HFFc6 (cell line): ENCODE measurements around the gene METTL23. TPM values are rescaled to one million over a fixed set of nuclear protein-coding genes. Genes with fewer than 3 reads are reported as not detected.
A peak's percentile ranks its signal among the peaks of the same experiment; 100 is the strongest.

Experiments used
- DNase-seq: peaks from one replicate; pipeline ENCODE4 v3.0.0-alpha.2; 2018
- H3K27ac Mint-ChIP-seq: 2 replicates; pipeline ENCODE4 v1.8.0; 2020; ENCODE audit warnings: mild to moderate bottlenecking, mixed read lengths
- H3K27me3 Mint-ChIP-seq: 2 replicates; pipeline ENCODE4 v1.8.0; 2021; ENCODE audit warnings: mild to moderate bottlenecking, moderate library complexity, mixed read lengths; ENCODE audit not compliant: insufficient read depth
- H3K36me3 Mint-ChIP-seq: 2 replicates; pipeline ENCODE4 v1.8.0; 2021; ENCODE audit warnings: low read depth, mixed read lengths
- H3K4me1 Mint-ChIP-seq: 2 replicates; pipeline ENCODE4 v1.8.0; 2020; ENCODE audit warnings: low read depth, mixed read lengths
- H3K4me3 Mint-ChIP-seq: 2 replicates; pipeline ENCODE4 v1.8.0; 2020; ENCODE audit warnings: mild to moderate bottlenecking, moderate library complexity, mixed read lengths
- H3K9me3 Mint-ChIP-seq: 2 replicates; pipeline ENCODE4 v1.8.0; 2020; ENCODE audit warnings: mild to moderate bottlenecking, mixed read lengths
- CTCF ChIP-seq: fragments of 200-600 bp; sonication (generic); IDR thresholded peaks from 2 replicates; pipeline ENCODE4 v1.5.0; 2021; ENCODE audit warnings: antibody characterized with exemption, mild to moderate bottlenecking
- total RNA-seq, 6 experiments: library from RNA; stranded (reverse); fragmentation: NEBNext Ultra II Directional; extraction: Animal tissue kit (Norgen Biotek cat#: 25700); gene quantifications; 2 replicates in 1 of 6; 3 replicates in 5 of 6; pipeline ENCODE4 v1.2.3, GENCODE V29; 2021

METTL23 gene
- total RNA-seq, 6 experiments from 2014 or later: 30.1 to 32.8 (median 31.1) TPM

GRCh38 chr17:76681222-76682137 lies 45.2 kb upstream of the METTL23 start:
- peaks cover 2% of the 10 kb centered on the region for H3K27me3 Mint-ChIP-seq
- H3K4me1 Mint-ChIP-seq: peaks cover 5% of the 10 kb centered on the region; the same call in 1 of the 2 replicates
- peaks cover 5% of the 10 kb centered on the region; the same call in 1 of the 2 replicates for H3K36me3 Mint-ChIP-seq
- H3K9me3 Mint-ChIP-seq: no peaks in the 10 kb centered on the region
- no peak overlapping the region; the same call in 1 of the 2 replicates for H3K27ac Mint-ChIP-seq
- peak; percentile 55 for DNase-seq
- TF ChIP-seq CTCF: peak; percentile 87
- H3K4me3 Mint-ChIP-seq: no peak overlapping the region

- Mint-ChIP-seq H3K4me1 (peaks cover 7% of the 10 kb centered on the region; the same call in 1 of the 2 replicates), H3K27ac (no peak overlapping the region), H3K4me3 (no peak overlapping the region), H3K27me3 (peaks cover 2% of the 10 kb centered on the region), H3K9me3 (no peaks in the 10 kb centered on the region), H3K36me3 (peaks cover 5% of the 10 kb centered on the region; the same call in 1 of the 2 replicates)
- no peak for DNase-seq
- TF ChIP-seq CTCF: no peak
Measured at GRCh38 chr17:76682296-76682695, 44.3 kb upstream of the METTL23 start.

GRCh38 chr17:76683011-76683755 lies 43.5 kb upstream of the METTL23 start:
- no peak for DNase-seq
- H3K9me3 Mint-ChIP-seq: no peaks in the 10 kb centered on the region
- H3K4me1 Mint-ChIP-seq: peaks cover 14% of the 10 kb centered on the region
- peak; percentile 46; the same call in 1 of the 2 replicates for TF ChIP-seq CTCF
- H3K27me3 Mint-ChIP-seq: peaks cover 2% of the 10 kb centered on the region
- no peak overlapping the region for H3K4me3 Mint-ChIP-seq
- peaks cover 10% of the 10 kb centered on the region for H3K36me3 Mint-ChIP-seq
- H3K27ac Mint-ChIP-seq: no peak overlapping the region

- peaks cover 15% of the 10 kb centered on the region for H3K36me3 Mint-ChIP-seq
- no peak overlapping the region for H3K27ac Mint-ChIP-seq
- H3K4me1 Mint-ChIP-seq: peaks cover 24% of the 10 kb centered on the region
- TF ChIP-seq CTCF: no peak
- DNase-seq: no peak
- peaks cover 2% of the 10 kb centered on the region for H3K27me3 Mint-ChIP-seq
- no peak overlapping the region for H3K4me3 Mint-ChIP-seq
- H3K9me3 Mint-ChIP-seq: no peaks in the 10 kb centered on the region
Measured at GRCh38 chr17:76683921-76684745, 42.5 kb upstream of the METTL23 start.

- Mint-ChIP-seq H3K4me1 (peaks cover 28% of the 10 kb centered on the region), H3K27me3 (peaks cover 2% of the 10 kb centered on the region)
Measured at GRCh38 chr17:76684756-76685155, 41.9 kb upstream of the METTL23 start.

More at GRCh38 chr17:76684756-76685155, 41.9 kb upstream of the METTL23 start:
- H3K36me3 Mint-ChIP-seq: peaks cover 15% of the 10 kb centered on the region
- no peak for TF ChIP-seq CTCF
- DNase-seq: no peak
- H3K4me3 Mint-ChIP-seq: no peak overlapping the region
- no peaks in the 10 kb centered on the region for H3K9me3 Mint-ChIP-seq
- H3K27ac Mint-ChIP-seq: no peak overlapping the region
